ENCODE results near the gene PAIP2B. TPM values are rescaled to one million over a fixed set of nuclear protein-coding genes. Genes with fewer than 3 reads are reported as not detected.

Gene PAIP2B
- total RNA-seq, 4 donors from 2014 or later = 1.2 to 7.0 (median 3.6) TPM

DNA sequence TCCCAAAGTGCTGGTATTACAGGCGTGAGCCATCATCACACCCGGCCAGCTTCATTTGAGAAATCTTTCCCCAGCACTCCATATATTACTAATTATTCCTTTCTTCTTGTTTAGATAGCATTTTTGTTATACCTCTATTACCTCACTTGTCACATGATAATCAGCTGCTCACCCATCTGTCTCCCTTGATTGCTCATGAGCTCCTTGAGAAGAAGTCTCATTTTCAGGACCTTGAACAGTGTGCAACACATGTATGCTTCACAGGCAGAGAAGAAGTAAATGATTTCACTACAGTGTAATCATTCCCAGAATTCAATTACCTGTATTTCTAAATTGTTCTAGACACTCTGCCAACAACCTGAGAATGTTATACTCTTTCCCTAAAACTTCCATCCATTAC lies 6.2 kb downstream of the PAIP2B start:
- in situ Hi-C loops (cut with MboI; ENCODE audit: low pct_ligation_motif_present in 1 of 4, low pct_unique_long_range_greater_than_20kb in 1 of 4, low sequenced_read_pairs in 3 of 4) (no loop called here), intact Hi-C loops (cut with DNase I; ENCODE audit: low total_unique reads) (no loop called here)
- H3K27me3 ChIP-seq = no peaks in the 10 kb centered on the region
- H3K9me3 ChIP-seq = no peaks in the 10 kb centered on the region
- no peaks in the 10 kb centered on the region for H3K36me3 ChIP-seq
- no peak for TF ChIP-seq POLR2AphosphoS5 (IDR thresholded peaks at IDR 0.05)
- no peak for TF ChIP-seq EP300 (IDR thresholded peaks at IDR 0.05; ENCODE audit: low read depth)
- TF ChIP-seq POLR2A (IDR thresholded peaks at IDR 0.05) = no peak
- TF ChIP-seq, protein P1, sequence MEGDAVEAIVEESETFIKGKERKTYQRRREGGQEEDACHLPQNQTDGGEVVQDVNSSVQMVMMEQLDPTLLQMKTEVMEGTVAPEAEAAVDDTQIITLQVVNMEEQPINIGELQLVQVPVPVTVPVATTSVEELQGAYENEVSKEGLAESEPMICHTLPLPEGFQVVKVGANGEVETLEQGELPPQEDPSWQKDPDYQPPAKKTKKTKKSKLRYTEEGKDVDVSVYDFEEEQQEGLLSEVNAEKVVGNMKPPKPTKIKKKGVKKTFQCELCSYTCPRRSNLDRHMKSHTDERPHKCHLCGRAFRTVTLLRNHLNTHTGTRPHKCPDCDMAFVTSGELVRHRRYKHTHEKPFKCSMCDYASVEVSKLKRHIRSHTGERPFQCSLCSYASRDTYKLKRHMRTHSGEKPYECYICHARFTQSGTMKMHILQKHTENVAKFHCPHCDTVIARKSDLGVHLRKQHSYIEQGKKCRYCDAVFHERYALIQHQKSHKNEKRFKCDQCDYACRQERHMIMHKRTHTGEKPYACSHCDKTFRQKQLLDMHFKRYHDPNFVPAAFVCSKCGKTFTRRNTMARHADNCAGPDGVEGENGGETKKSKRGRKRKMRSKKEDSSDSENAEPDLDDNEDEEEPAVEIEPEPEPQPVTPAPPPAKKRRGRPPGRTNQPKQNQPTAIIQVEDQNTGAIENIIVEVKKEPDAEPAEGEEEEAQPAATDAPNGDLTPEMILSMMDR (IDR thresholded peaks at IDR 0.05) = no peak
- 83 to 85% methylated on average over 2 of the region's 2 CpGs for WGBS, 2 donors (ENCODE audit: low coverage in 1 of 2)
- peaks cover 0 to 3% (median 2%) of the 10 kb centered on the region in 4 donors for H3K4me1 ChIP-seq
- H3K27ac ChIP-seq = no peak overlapping the region
- DNase-seq = no peak
- no peak overlapping the region for H3K4me3 ChIP-seq

- in situ Hi-C loops (cut with MboI; ENCODE audit: low pct_ligation_motif_present in 1 of 4, low pct_unique_long_range_greater_than_20kb in 1 of 4, low sequenced_read_pairs in 3 of 4) (no loop called here), intact Hi-C loops (cut with DNase I; ENCODE audit: low total_unique reads) (no loop called here)
- TF ChIP-seq POLR2A (IDR thresholded peaks at IDR 0.05) (no peak), EP300 (IDR thresholded peaks at IDR 0.05; ENCODE audit: low read depth) (no peak), POLR2AphosphoS5 (IDR thresholded peaks at IDR 0.05) (no peak)
- TF ChIP-seq, protein P1 (IDR thresholded peaks at IDR 0.05) = no peak
Measured at GRCh38 chr2:71216501-71216900, 10.4 kb downstream of the PAIP2B start.

DNA sequence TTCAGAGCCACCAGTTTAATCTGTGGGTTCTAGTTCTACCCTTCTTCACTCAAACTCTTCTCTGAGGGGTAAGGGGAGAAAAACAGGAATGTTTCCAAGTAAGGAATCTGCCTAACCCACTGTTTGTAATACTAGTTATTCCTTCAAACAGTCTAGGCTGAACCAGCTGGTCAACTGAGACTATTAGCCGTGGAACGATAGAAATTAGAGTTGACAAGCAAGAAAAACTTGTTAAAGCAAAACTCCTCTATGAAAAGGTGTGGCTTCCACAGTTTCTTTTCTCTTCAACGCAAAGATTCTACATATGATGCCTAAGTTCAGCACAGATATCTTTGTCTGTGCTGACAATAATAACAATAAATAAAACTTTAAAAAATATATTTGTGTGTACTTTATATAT lies 11.5 kb downstream of the PAIP2B start:
- intact Hi-C loops (cut with DNase I; ENCODE audit: low total_unique reads) = no loop called here
- Histone ChIP-seq H3K4me1 (no peaks in the 10 kb centered on the region), H3K27me3 (no peaks in the 10 kb centered on the region), H3K4me3 (no peak overlapping the region), H3K9me3 (no peaks in the 10 kb centered on the region), H3K27ac (no peak overlapping the region), H3K36me3 (no peaks in the 10 kb centered on the region)
- WGBS, 2 donors (ENCODE audit: low coverage in 1 of 2) = 56 to 64% methylated on average over 3 of the region's 3 CpGs
- in situ Hi-C loops (cut with MboI; ENCODE audit: low pct_ligation_motif_present in 1 of 4, low pct_unique_long_range_greater_than_20kb in 1 of 4, low sequenced_read_pairs in 3 of 4) = no loop called here
- TF ChIP-seq, protein P1 (IDR thresholded peaks at IDR 0.05) = no peak
- no peak for TF ChIP-seq POLR2AphosphoS5 (IDR thresholded peaks at IDR 0.05)
- no peak for TF ChIP-seq POLR2A (IDR thresholded peaks at IDR 0.05)
- TF ChIP-seq EP300 (IDR thresholded peaks at IDR 0.05; ENCODE audit: low read depth) = no peak
- DNase-seq = no peak

More at GRCh38 chr2:71216501-71216900, 10.4 kb downstream of the PAIP2B start:
- no peak overlapping the region for H3K27ac ChIP-seq
- H3K9me3 ChIP-seq = no peaks in the 10 kb centered on the region
- H3K4me3 ChIP-seq = no peak overlapping the region
- WGBS, 2 donors (ENCODE audit: low coverage in 1 of 2) = 73% methylated on average over 1 of the region's 1 CpG; no CpG with 5 or more reads in 1 of the 2 donors
- no peaks in the 10 kb centered on the region for H3K27me3 ChIP-seq
- no peaks in the 10 kb centered on the region for H3K4me1 ChIP-seq
- no peak for DNase-seq
- no peaks in the 10 kb centered on the region for H3K36me3 ChIP-seq

GRCh38 chr2:71212336-71212735 lies 14.6 kb downstream of the PAIP2B start:
- Histone ChIP-seq H3K27me3 (no peaks in the 10 kb centered on the region), H3K27ac (no peak overlapping the region), H3K36me3 (no peaks in the 10 kb centered on the region), H3K4me3 (no peak overlapping the region), H3K4me1 (no peaks in the 10 kb centered on the region), H3K9me3 (no peaks in the 10 kb centered on the region)
- intact Hi-C loops (cut with DNase I; ENCODE audit: low total_unique reads) (no loop called here), in situ Hi-C loops (cut with MboI; ENCODE audit: low pct_ligation_motif_present in 1 of 4, low pct_unique_long_range_greater_than_20kb in 1 of 4, low sequenced_read_pairs in 3 of 4) (no loop called here)
- DNase-seq = no peak
- WGBS, 2 donors (ENCODE audit: low coverage in 1 of 2) = 67 to 80% methylated on average over 2 of the region's 2 CpGs
- TF ChIP-seq EP300 (IDR thresholded peaks at IDR 0.05; ENCODE audit: low read depth) (no peak), POLR2AphosphoS5 (IDR thresholded peaks at IDR 0.05) (no peak), POLR2A (IDR thresholded peaks at IDR 0.05) (no peak)
- TF ChIP-seq, protein P1 (IDR thresholded peaks at IDR 0.05) = no peak
